ENCODE data around the gene SAMD3. TPM values are rescaled to one million over a fixed set of nuclear protein-coding genes. Genes with fewer than 3 reads are reported as not detected.

The SAMD3 gene
- total and polyA plus RNA-seq, 2 experiments from 2014 or later, result 3.8 to 4.9 TPM

GRCh38 chr6:130161683-130162404 is 60.9 kb downstream of the SAMD3 start (continued):
- no peak for TF ChIP-seq ZNF462 (CRISPR knock-in tag; IDR thresholded peaks at IDR 0.05)
- no peak for TF ChIP-seq NANOG (IDR thresholded peaks at IDR 0.05; ENCODE audit: borderline replicate concordance)
- no peak for TF ChIP-seq CREB1 (CRISPR knock-in tag; IDR thresholded peaks at IDR 0.05; ENCODE audit: low read depth)
- TF ChIP-seq STAT1 (IDR thresholded peaks at IDR 0.05; ENCODE audit: unreplicated experiment), result no peak
- no peak for TF ChIP-seq CTCF (conservative IDR thresholded peaks at IDR 0.05; ENCODE audit: low read depth in 2 of 2)
- TF ChIP-seq JUNB (IDR thresholded peaks at IDR 0.05; ENCODE audit: unreplicated experiment), result no peak
- no peak for TF ChIP-seq ZNF331 (CRISPR knock-in tag; IDR thresholded peaks at IDR 0.05; ENCODE audit: low read depth)

GRCh38 chr6:130159956-130160355 is 62.8 kb downstream of the SAMD3 start:
- H3F3A ChIP-seq (replicated peaks; ENCODE audit: low read depth), result no peaks in the 10 kb centered on the region
- H3K36me3 ChIP-seq (ENCODE audit: insufficient read depth), result 0 out of 2 replicates have a peak, but pooled peaks cover 3% of the 10 kb centered on the region
- no peaks in the 10 kb centered on the region; the same call in 1 of the 2 replicates for H3K4me1 ChIP-seq (ENCODE audit: insufficient read depth)
- no peaks in the 10 kb centered on the region for H3K27me3 ChIP-seq (ENCODE audit: insufficient read depth)
- H2AFZ ChIP-seq, result no peak overlapping the region
- H4K20me1 ChIP-seq (replicated peaks; ENCODE audit: insufficient read depth), result no peaks in the 10 kb centered on the region
- no peak overlapping the region for H3K4me2 ChIP-seq
- H3K27ac Mint-ChIP-seq, result no peak overlapping the region
- peaks cover 17% of the 10 kb centered on the region; the same call in 2 of the 3 replicates for H3K36me3 Mint-ChIP-seq (ENCODE audit: low read depth)
- no peak overlapping the region for H3K4me3 Mint-ChIP-seq
- peaks cover 2% of the 10 kb centered on the region for H3K27me3 Mint-ChIP-seq (ENCODE audit: insufficient read depth, low read depth, poor library complexity)
- no peak for DNase-seq (ENCODE audit: low spot score)
- no peak overlapping the region for H3K27ac ChIP-seq (ENCODE audit: low read depth)
- no peaks in the 10 kb centered on the region for H3K79me2 ChIP-seq (replicated peaks; ENCODE audit: insufficient read depth)
- H3K9me3 Mint-ChIP-seq, result peaks cover 14% of the 10 kb centered on the region
- no peak overlapping the region for H3K4me3 ChIP-seq
- no peaks in the 10 kb centered on the region for H3K9me2 ChIP-seq (ENCODE audit: insufficient read depth)
- no peaks in the 10 kb centered on the region for H3K4me1 Mint-ChIP-seq
- no peak for ATAC-seq
- TF ChIP-seq STAT1 (IDR thresholded peaks at IDR 0.05; ENCODE audit: unreplicated experiment) (no peak), ZNF462 (CRISPR knock-in tag; IDR thresholded peaks at IDR 0.05) (no peak)
